Mucosa of descending colon (tissue), 3 donors: ENCODE measurements around the gene TM9SF4. TPM values are rescaled to one million over a fixed set of nuclear protein-coding genes. Genes with fewer than 3 reads are reported as not detected.

Source experiments
- ATAC-seq: fragments of 200-7000 bp; cut with Tn5 transposase; one replicate; pipeline ENCODE4 v1.9.1; 2020; ENCODE audit warnings: mild to moderate bottlenecking, moderate library complexity
- DNase-seq, 3 donors: peaks; one replicate each; pipeline ENCODE4 v3.0.0-alpha.2; 2020
- H3K36me3 ChIP-seq: fragments of 200-600 bp; one replicate; pipeline ENCODE4 v1.8.0; 2021; ENCODE audit warnings: low read depth, mild to moderate bottlenecking
- H3K4me1 ChIP-seq: fragments of 200-600 bp; one replicate; pipeline ENCODE4 v1.8.0; 2021; ENCODE audit warnings: low read depth, mild to moderate bottlenecking
- H3K4me3 ChIP-seq: fragments of 200-600 bp; one replicate; pipeline ENCODE4 v1.8.0; 2021; ENCODE audit warnings: mild to moderate bottlenecking
- H3K9me3 ChIP-seq: fragments of 200-600 bp; one replicate; pipeline ENCODE4 v1.8.0; 2021; ENCODE audit warnings: mild to moderate bottlenecking
- intact Hi-C, 2 donors: fragments of 100-400 bp; cut with DNase I in 1 of 2; cut with micrococcal nuclease in 1 of 2; formaldehyde crosslinking; loops; one replicate each; pipeline versions ENCODE4 v1.11.0 to v1.11.1; 2022; cut with DNase I, micrococcal nuclease
- total RNA-seq, 3 donors: library from RNA; stranded (reverse); fragmentation: NEBNext Ultra II Directional in 2 of 3; extraction: Animal tissue kit (Norgen Biotek cat#: 25700) in 2 of 3; gene quantifications; one replicate each; pipeline versions ENCODE4 v1.2.1 to v1.2.4, GENCODE V29; 2021 to 2023
- TF ChIP-seq, protein P1 (sequence below): fragments of 200-600 bp; IDR thresholded peaks from one replicate; pipeline ENCODE4 v1.8.0; 2022; ENCODE audit warnings: antibody characterized with exemption, mild to moderate bottlenecking
- donor health status: DM: no; HTN: no; CAD: no; lungs with moderate emphysema.
- donor health status: DM: no; HTN: no; CAD: no.
- donor health status: DM: no; HTN: yes; CAD: no.

Gene TM9SF4
- total RNA-seq, 3 donors from 2014 or later, result 54.1 to 74.7 (median 65.8) TPM

DNA sequence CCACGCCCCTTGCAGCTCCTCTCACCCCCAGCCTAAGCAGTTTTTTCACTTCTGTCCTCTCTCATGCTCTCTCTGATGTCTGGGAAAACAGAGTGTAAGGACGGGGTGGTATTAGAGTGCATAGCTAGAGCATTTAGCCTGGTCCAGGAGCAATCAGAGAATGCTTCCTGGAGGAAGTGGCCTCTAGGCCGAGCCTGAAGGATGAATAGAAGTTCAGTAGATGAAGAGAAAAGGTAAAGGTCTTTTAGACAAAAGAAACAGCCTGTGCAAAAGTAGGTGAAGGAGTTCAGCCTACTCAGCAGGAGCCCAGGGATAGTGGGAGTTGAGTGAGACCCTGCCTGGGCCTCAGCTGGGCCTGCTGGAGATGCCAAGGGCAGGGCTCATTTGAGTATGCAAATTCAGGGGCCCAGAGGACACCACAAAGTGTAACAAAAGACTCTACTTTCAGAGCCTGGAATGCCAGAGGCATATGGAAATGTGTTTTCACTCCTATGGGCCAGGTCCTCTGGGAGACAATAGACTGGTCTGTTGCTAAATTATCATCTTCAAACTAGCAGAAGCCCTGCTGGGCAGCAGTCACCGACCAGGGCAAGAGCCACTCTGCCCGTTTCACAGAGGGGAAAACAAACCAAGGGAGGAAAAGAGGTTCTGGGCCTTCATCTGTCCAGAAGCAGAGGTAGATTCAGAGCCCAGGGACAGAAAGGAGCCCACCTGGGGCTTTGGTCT lies 19.7 kb upstream of the TM9SF4 start:
- no peak for DNase-seq
- no peak for ATAC-seq
- H3K9me3 ChIP-seq, result no peaks in the 10 kb centered on the region
- H3K4me3 ChIP-seq, result no peak overlapping the region
- intact Hi-C loops, result no loop called here
- no peaks in the 10 kb centered on the region for H3K4me1 ChIP-seq
- TF ChIP-seq, protein P1, sequence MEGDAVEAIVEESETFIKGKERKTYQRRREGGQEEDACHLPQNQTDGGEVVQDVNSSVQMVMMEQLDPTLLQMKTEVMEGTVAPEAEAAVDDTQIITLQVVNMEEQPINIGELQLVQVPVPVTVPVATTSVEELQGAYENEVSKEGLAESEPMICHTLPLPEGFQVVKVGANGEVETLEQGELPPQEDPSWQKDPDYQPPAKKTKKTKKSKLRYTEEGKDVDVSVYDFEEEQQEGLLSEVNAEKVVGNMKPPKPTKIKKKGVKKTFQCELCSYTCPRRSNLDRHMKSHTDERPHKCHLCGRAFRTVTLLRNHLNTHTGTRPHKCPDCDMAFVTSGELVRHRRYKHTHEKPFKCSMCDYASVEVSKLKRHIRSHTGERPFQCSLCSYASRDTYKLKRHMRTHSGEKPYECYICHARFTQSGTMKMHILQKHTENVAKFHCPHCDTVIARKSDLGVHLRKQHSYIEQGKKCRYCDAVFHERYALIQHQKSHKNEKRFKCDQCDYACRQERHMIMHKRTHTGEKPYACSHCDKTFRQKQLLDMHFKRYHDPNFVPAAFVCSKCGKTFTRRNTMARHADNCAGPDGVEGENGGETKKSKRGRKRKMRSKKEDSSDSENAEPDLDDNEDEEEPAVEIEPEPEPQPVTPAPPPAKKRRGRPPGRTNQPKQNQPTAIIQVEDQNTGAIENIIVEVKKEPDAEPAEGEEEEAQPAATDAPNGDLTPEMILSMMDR, result no peak
- no peaks in the 10 kb centered on the region for H3K36me3 ChIP-seq

DNA sequence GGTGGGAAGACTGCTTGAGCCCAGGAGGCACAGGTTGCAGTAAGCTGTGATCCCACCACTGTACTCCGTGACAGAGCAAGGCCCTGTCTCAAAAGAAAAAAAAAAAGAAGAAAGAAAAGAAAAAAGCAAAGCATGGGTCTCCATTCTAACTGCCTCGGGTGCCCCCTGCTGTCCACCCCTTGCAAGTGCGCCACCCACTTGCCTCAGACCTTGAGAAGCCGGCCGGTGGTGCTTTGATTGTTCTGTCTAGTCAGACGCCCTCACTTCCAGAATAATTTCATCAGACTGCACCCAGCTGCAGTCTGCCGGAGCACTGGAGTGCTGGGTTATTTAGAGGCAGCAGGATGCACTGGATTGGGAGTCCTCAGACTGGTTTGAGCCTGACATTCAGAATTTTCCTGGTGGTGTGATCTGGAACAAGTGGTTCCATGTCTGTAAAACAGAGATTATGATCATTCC lies 17.6 kb upstream of the TM9SF4 start:
- H3K36me3 ChIP-seq, result no peaks in the 10 kb centered on the region
- ATAC-seq (peak; percentile 86), DNase-seq (peak; percentile 71 to 88 (median 77))
- no peaks in the 10 kb centered on the region for H3K4me1 ChIP-seq
- TF ChIP-seq, protein P1, result peak; percentile 86
- intact Hi-C loops, result no loop called here
- no peaks in the 10 kb centered on the region for H3K9me3 ChIP-seq
- no peak overlapping the region for H3K4me3 ChIP-seq

DNA sequence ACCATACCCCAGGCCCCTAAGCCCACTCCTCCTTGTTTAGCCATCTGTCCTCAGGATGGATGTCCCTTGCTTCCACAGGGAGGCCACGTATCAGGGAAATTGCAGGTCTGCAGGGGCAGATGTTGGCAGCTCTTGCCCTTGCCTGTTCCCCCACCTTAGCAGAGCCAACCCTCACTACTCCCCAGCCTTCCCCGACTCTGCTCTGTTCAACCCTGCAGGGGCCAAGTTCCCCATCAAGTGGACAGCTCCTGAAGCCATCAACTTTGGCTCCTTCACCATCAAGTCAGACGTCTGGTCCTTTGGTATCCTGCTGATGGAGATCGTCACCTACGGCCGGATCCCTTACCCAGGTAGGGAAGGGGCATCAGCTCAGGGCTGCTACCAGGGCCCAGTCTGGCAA lies 10.7 kb upstream of the TM9SF4 start:
- intact Hi-C loops, result no loop called here
- Histone ChIP-seq H3K4me3 (no peak overlapping the region), H3K9me3 (no peaks in the 10 kb centered on the region), H3K36me3 (no peaks in the 10 kb centered on the region), H3K4me1 (no peaks in the 10 kb centered on the region)
- TF ChIP-seq, protein P1, result no peak
- ATAC-seq (no peak), DNase-seq (no peak)

DNA sequence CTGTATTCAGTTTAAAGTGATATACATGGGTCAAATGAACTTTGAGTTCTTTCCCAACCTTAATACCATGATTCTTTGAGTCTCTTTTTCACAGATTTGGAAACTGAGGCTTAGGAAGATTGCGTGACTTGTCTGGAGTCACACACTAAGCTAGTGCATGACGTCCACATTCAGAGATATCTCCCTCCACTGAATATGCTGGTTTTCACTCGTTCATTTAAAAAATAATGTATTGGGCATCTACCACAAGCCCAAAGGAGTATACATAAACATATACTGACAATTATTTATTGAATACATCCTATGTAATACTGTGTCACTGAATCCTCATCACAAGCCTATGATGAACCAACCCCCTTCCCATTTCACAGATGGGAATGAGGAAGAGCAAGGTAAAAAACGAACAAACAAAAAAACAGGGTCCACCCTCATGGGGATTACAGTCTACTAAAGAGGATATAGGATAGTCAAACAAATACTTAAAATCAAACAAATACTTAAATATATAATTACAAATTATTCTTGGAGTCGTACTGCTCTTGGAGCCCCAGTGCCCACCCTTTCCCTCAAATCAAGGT lies 611 bp upstream of the TM9SF4 start:
- ATAC-seq, result no peak
- intact Hi-C loops, result no loop called here
- Histone ChIP-seq H3K4me3 (no peak overlapping the region), H3K36me3 (no peaks in the 10 kb centered on the region), H3K4me1 (peaks cover 29% of the 10 kb centered on the region), H3K9me3 (no peaks in the 10 kb centered on the region)
- DNase-seq, result no peak
- TF ChIP-seq, protein P1, result no peak

DNA sequence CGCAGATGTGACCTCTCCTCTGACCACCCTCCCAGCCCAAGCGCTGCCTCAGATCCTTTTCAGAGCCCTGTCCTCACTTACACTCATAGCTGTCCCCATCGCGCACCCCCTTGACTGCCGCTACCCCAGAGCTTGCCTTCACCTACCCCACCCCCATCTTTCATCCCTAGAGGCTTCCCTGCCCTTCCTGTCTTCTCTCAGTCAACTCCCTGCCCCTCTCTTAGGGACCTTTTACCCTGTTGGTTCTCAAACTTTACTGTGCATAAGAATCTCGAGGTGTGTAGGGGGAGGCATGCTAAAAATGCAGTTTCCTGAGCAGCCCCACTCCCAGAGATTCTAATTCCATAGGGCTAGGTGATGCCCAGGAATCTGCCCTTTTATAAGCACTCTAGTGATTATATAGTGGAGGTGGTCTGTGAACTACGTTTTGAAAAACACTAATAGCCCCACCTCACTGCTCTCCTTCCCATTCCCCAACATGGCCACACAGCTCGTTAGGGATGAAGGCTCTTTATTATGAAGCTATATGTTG lies 725 bp downstream of the TM9SF4 start:
- Histone ChIP-seq H3K4me1 (peaks cover 29% of the 10 kb centered on the region), H3K4me3 (peak overlapping the region; percentile 69), H3K36me3 (no peaks in the 10 kb centered on the region), H3K9me3 (no peaks in the 10 kb centered on the region)
- DNase-seq (peak in 1 of 3 donors; percentile 30), ATAC-seq (peak; percentile 5)
- intact Hi-C loops, result no loop called here
- TF ChIP-seq, protein P1, result no peak
